H1 (cell line): ENCODE data around the gene NANP. TPM values are rescaled to one million over a fixed set of nuclear protein-coding genes. Genes with fewer than 3 reads are reported as not detected.
"Not testable (repeated sequence)": the region's sequence is repeated elsewhere in the genome, so short reads cannot be mapped to it uniquely, and the experiment has no call there.

Source experiments
- CTCF ChIA-PET: fragments of 300-600 bp; sonication (Branson Sonifier 250); formaldehyde crosslinking; loops from one replicate; lab custom pipeline; 2021; ENCODE audit not compliant: partially characterized antibody; lab: Charles Lee
- POLR2A ChIA-PET: fragments of 300-600 bp; sonication (Branson Sonifier 250); formaldehyde crosslinking; loops from one replicate; lab custom pipeline; 2021; ENCODE audit warnings: inconsistent platforms; ENCODE audit not compliant: partially characterized antibody; lab: Charles Lee
- DNase-seq, 2 experiments: peaks; one replicate each; pipeline versions ENCODE4 v3.0.0 to v3.0.0-alpha.2; 2010 to 2022; ENCODE audit warnings: low spot score in 2 of 2, low read depth in 1 of 2, mixed read lengths in 1 of 2
- FAIRE-seq: peaks from 2 replicates; lab custom pipeline; 2011; peaks lifted over from hg19 to GRCh38; lab: Jason Lieb, UNC
- H2AFZ ChIP-seq: 2 replicates; pipeline ENCODE4 v1.8.1; 2012; ENCODE audit warnings: low read length, inconsistent platforms
- H2AK5ac ChIP-seq: 2 replicates; pipeline ENCODE4 v1.6.1; 2013; ENCODE audit warnings: low read depth, low read length
- H2BK120ac ChIP-seq: replicated peaks from 2 replicates; pipeline ENCODE3; 2013; ENCODE audit warnings: low read depth, low read length, inconsistent platforms
- H2BK12ac ChIP-seq: 2 replicates; pipeline ENCODE4 v1.6.1; 2013; ENCODE audit warnings: low read depth, low read length
- H2BK15ac ChIP-seq: 2 replicates; pipeline ENCODE4 v1.6.1; 2013; ENCODE audit warnings: low read length
- H2BK20ac ChIP-seq: 2 replicates; pipeline ENCODE4 v1.6.1; 2013; ENCODE audit warnings: low read length
- H2BK5ac ChIP-seq: 2 replicates; pipeline ENCODE4 v1.6.1; 2013; ENCODE audit warnings: low read depth, low read length
- H3K14ac ChIP-seq: 2 replicates; pipeline ENCODE4 v1.6.1; 2013; ENCODE audit warnings: inconsistent platforms; ENCODE audit not compliant: insufficient read length
- H3K18ac ChIP-seq: 2 replicates; pipeline ENCODE4 v1.6.1; 2013; ENCODE audit warnings: low read length; ENCODE audit errors: extremely low read depth
- H3K23ac ChIP-seq: 2 replicates; pipeline ENCODE4 v1.6.1; 2013; ENCODE audit warnings: inconsistent platforms; ENCODE audit not compliant: insufficient read length
- H3K23me2 ChIP-seq: 2 replicates; pipeline ENCODE4 v1.6.1; 2013; ENCODE audit warnings: low read depth, low read length
- H3K27ac ChIP-seq: 2 replicates; pipeline ENCODE4 v1.6.1; 2011; ENCODE audit warnings: low read depth, low read length, inconsistent platforms
- H3K27me3 ChIP-seq, 4 experiments: replicated peaks in 1 of 4; 1 replicate in 1 of 4; 2 replicates in 3 of 4; pipeline versions ENCODE4 v1.6.1 to v1.8.1; 2011 to 2013; ENCODE audit warnings: low read length in 3 of 4, mild to moderate bottlenecking in 3 of 4, inconsistent platforms in 2 of 4, mixed read lengths in 2 of 4, moderate library complexity in 1 of 4; ENCODE audit not compliant: control insufficient read depth in 3 of 4, insufficient read depth in 3 of 4; ENCODE audit errors: extremely low read depth in 1 of 4
- H3K36me3 ChIP-seq, 4 experiments: 2 replicates each; pipeline versions ENCODE4 v1.6.1 to v1.8.1; 2011 to 2013; ENCODE audit warnings: mild to moderate bottlenecking in 4 of 4, low read length in 3 of 4, moderate library complexity in 2 of 4, control low read depth in 1 of 4, inconsistent platforms in 1 of 4; ENCODE audit not compliant: insufficient read depth in 4 of 4, control insufficient read depth in 2 of 4
- H3K4ac ChIP-seq: replicated peaks from 2 replicates; pipeline ENCODE3; 2013; ENCODE audit warnings: low read length, low read depth, mixed read lengths, inconsistent platforms; ENCODE audit not compliant: insufficient read length
- H3K4me1 ChIP-seq, 4 experiments: replicated peaks in 1 of 4; 1 replicate in 1 of 4; 2 replicates in 3 of 4; pipeline versions ENCODE4 v1.6.1 to v1.8.1; 2011 to 2013; ENCODE audit warnings: low read length in 3 of 4, inconsistent platforms in 2 of 4, mixed read lengths in 1 of 4; ENCODE audit not compliant: insufficient read depth in 4 of 4, control insufficient read depth in 3 of 4
- H3K4me2 ChIP-seq, 2 experiments: 2 replicates each; pipeline versions ENCODE4 v1.6.1 to v1.8.1; 2011 to 2013; ENCODE audit warnings: low read depth in 2 of 2, low read length in 2 of 2, control low read depth in 1 of 2, inconsistent platforms in 1 of 2, mild to moderate bottlenecking in 1 of 2; ENCODE audit not compliant: insufficient read depth in 1 of 2
- H3K4me3 ChIP-seq, 4 experiments: fragments of 200-600, 300-600 bp in 1 of 4; sonication (generic), shearing (Covaris generic), sonication (Bioruptor Twin) in 1 of 4; 2 replicates each; pipeline versions ENCODE4 v1.5.1 to v1.8.1; 2011 to 2016; ENCODE audit warnings: low read length in 4 of 4, low read depth in 3 of 4, control low read depth in 2 of 4, inconsistent platforms in 2 of 4, mild to moderate bottlenecking in 2 of 4, mixed read lengths in 1 of 4, moderate library complexity in 1 of 4; ENCODE audit not compliant: insufficient read depth in 2 of 4; ENCODE audit errors: extremely low read depth in 1 of 4
- H3K56ac ChIP-seq: replicated peaks from 2 replicates; pipeline ENCODE3; 2013; ENCODE audit warnings: low read depth, mild to moderate bottlenecking, mixed read lengths, low read length, inconsistent platforms; ENCODE audit not compliant: insufficient read length
- H3K79me1 ChIP-seq: 2 replicates; pipeline ENCODE4 v1.6.1; 2013; ENCODE audit warnings: low read depth, low read length, control low read depth
- H3K79me2 ChIP-seq, 2 experiments: 2 replicates each; pipeline versions ENCODE4 v1.6.1 to v1.8.1; 2012 to 2013; ENCODE audit warnings: low read length in 2 of 2, mild to moderate bottlenecking in 2 of 2, inconsistent platforms in 1 of 2; ENCODE audit not compliant: insufficient read depth in 2 of 2, control insufficient read depth in 1 of 2
- H3K9ac ChIP-seq, 4 experiments: replicated peaks in 1 of 4; 1 replicate in 1 of 4; 2 replicates in 3 of 4; pipeline versions ENCODE4 v1.6.1 to v1.8.1; 2011 to 2013; ENCODE audit warnings: low read depth in 3 of 4, low read length in 3 of 4, control low read depth in 2 of 4, mild to moderate bottlenecking in 2 of 4, moderate library complexity in 2 of 4, inconsistent platforms in 1 of 4; ENCODE audit errors: extremely low read depth in 1 of 4
- H3K9me3 ChIP-seq, 2 experiments: 2 replicates each; pipeline versions ENCODE4 v1.6.1 to v1.8.1; 2012 to 2013; ENCODE audit warnings: mild to moderate bottlenecking in 2 of 2, moderate library complexity in 2 of 2, control low read depth in 1 of 2, inconsistent platforms in 1 of 2, low read depth in 1 of 2, low read length in 1 of 2, mixed read lengths in 1 of 2; ENCODE audit not compliant: insufficient read depth in 2 of 2
- H4K20me1 ChIP-seq, 2 experiments: replicated peaks in 1 of 2; 2 replicates each; pipeline versions ENCODE3 to v1.8.1; 2011 to 2013; ENCODE audit warnings: inconsistent platforms in 2 of 2, low read length in 2 of 2, mild to moderate bottlenecking in 1 of 2; ENCODE audit not compliant: insufficient read depth in 2 of 2, control insufficient read depth in 1 of 2
- H4K5ac ChIP-seq: 2 replicates; pipeline ENCODE4 v1.6.1; 2013; ENCODE audit warnings: low read length, low read depth, mixed read lengths, inconsistent platforms; ENCODE audit not compliant: insufficient read length
- H4K8ac ChIP-seq: 2 replicates; pipeline ENCODE4 v1.8.0; 2013; ENCODE audit warnings: mild to moderate bottlenecking, moderate library complexity, low read length, inconsistent platforms; ENCODE audit not compliant: insufficient read depth; ENCODE audit errors: extremely low read depth
- H4K91ac ChIP-seq: replicated peaks from 2 replicates; pipeline ENCODE3; 2013; ENCODE audit warnings: low read length, mixed read lengths, inconsistent platforms; ENCODE audit not compliant: insufficient read length
- HDAC2 ChIP-seq, 2 experiments: fragments of 300-600 bp in 1 of 2; sonication (generic) in 1 of 2; IDR thresholded peaks; 2 replicates each; pipeline ENCODE4 v1.6.1; 2011 to 2012; ENCODE audit warnings: low read depth in 2 of 2, low read length in 2 of 2, mild to moderate bottlenecking in 2 of 2, moderate library complexity in 2 of 2, borderline replicate concordance in 1 of 2, inconsistent platforms in 1 of 2
- PHF8 ChIP-seq: fragments of 200-600 bp; sonication (generic); conservative IDR thresholded peaks from 2 replicates; pipeline ENCODE4 v1.7.1; 2012; ENCODE audit warnings: low read depth, mild to moderate bottlenecking, inconsistent platforms, low read length, moderate library complexity
- RFX5 ChIP-seq: IDR thresholded peaks from 2 replicates; pipeline ENCODE4 v1.6.1; 2011; ENCODE audit warnings: low read depth, low read length, improper control_type of control experiment, borderline replicate concordance
- SIRT6 ChIP-seq: IDR thresholded peaks from one replicate; pipeline ENCODE4 v1.7.1; 2012; ENCODE audit warnings: low read length, inconsistent platforms
- ZNF274 ChIP-seq: IDR thresholded peaks from 2 replicates; pipeline ENCODE4 v1.7.0; 2012; ENCODE audit warnings: low read length, borderline replicate concordance; ENCODE audit errors: extremely low read depth
- WGBS, 2 experiments: shearing (Covaris generic) in 1 of 2; methylation state at CpG; one replicate each; pipeline versions ENCODE4 v1.1.6 to v1.1.7; 2013 to 2015; ENCODE audit warnings: low lambda C conversion rate in 2 of 2, mixed read lengths in 2 of 2, inconsistent platforms in 1 of 2, low coverage in 1 of 2, missing lambda C conversion rate in 1 of 2; ENCODE audit not compliant: insufficient replicate concordance in 2 of 2, insufficient coverage in 1 of 2, insufficient read length in 1 of 2; ENCODE audit errors: extremely low coverage in 1 of 2, missing lambda C conversion rate in 1 of 2; 5-methylcytosine and 5-hydroxymethylcytosine counted together
- polyA plus RNA-seq, 7 experiments: library from polyadenylated mRNA; depleted of rRNA in 3 of 7; stranded (reverse) in 5 of 7; unstranded in 2 of 7; fragments of >200 nt in 5 of 7; fragments of 200-250 nt in 2 of 7; gene quantifications; 1 replicate in 5 of 7; 2 replicates in 1 of 7; 4 replicates in 1 of 7; pipeline versions ENCODE4 v1.2.1 to v1.2.3, GENCODE V29; 2011 to 2013; ENCODE audit warnings: missing spikeins in 2 of 7, mixed read lengths in 2 of 7
- total RNA-seq: library from RNA; stranded (reverse); fragmentation: NEBNext Ultra II Directional; extraction: Animal tissue kit (Norgen Biotek cat#: 25700); gene quantifications from 2 replicates; pipeline ENCODE4 v1.2.1, GENCODE V29; 2021
- TF ChIP-seq, protein P1 (sequence below): IDR thresholded peaks from 2 replicates; pipeline ENCODE4 v1.6.1; 2012; ENCODE audit warnings: inconsistent platforms

The NANP gene
- total and polyA plus RNA-seq, 2 of the 8 experiments (the other 6 are each of a cell fraction or from before 2014, with no cell fraction given): 3.8 to 6.2 TPM

DNA sequence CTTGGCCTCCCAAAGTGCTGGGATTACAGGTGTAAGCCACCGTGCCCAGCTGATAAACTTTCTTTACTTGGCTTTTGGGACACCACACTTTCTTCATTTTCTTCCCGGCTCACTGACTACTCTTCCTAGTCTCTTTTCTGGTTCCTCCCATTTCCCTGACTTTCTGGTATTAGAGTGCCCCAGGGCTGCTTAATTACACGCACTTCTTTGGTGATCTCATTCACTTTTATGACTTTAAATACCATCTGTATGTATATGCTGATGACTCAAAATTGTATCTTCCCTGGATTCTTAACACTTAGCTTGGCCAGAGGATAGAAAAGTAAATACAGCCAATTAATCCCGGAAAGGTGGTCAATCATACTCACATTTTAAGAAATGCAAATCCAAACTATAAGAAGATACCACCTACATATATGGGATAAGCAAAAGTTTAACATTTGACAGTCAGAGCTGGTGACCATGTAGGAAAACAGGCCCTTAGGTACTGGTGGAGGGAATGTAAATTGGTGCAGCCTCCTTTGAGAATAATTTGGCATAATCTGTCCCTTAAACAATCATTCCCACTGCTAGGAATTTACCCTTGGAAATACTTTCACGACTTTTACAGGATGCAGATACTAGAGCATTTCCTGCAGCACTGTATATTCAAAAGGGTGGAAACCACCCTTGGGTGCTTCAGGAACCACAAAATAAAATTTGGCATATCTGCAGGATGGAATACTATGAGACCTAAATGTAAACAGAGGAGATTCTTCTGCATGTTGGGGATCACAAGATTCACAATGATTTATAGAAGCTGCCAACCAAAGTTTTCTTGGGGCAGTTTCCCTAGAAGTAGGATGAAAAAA lies 9.4 kb upstream of the NANP start (continued):
- TF ChIP-seq SIRT6 (no peak), HDAC2 (IDR thresholded peaks at IDR 0.05; ENCODE audit: borderline replicate concordance in 1 of 2, low read depth in 2 of 2, low read length in 2 of 2) (no peak), ZNF274 (no peak), PHF8 (no peak), RFX5 (no peak)
- TF ChIP-seq, protein P1, sequence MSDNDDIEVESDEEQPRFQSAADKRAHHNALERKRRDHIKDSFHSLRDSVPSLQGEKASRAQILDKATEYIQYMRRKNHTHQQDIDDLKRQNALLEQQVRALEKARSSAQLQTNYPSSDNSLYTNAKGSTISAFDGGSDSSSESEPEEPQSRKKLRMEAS: no peak
- TF ChIP-seq, all 59 proteins: peak for 0

DNA sequence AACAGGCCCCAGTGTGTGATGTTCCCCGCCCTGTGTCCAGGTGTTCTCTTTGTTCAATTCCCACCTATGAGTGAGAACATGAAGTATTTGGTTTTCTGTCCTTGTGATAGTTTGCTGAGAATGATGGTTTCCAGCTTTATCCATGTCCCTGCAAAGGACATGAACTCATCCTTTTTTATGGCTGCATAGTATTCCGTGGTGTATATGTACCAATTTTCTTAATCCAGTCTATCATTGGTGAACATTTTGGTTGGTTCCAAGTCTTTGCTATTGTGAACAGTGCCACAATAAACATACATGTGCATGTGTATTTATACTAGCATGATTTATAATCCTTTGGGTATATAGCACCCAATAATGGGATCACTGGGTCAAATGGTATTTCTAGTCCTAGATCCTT lies 6.8 kb upstream of the NANP start:
- DNase-seq, H3K23me2 ChIP-seq, H4K91ac ChIP-seq, H2AFZ ChIP-seq, H3K79me1 ChIP-seq, H3K14ac ChIP-seq, POLR2A ChIA-PET, H2BK5ac ChIP-seq, H3K27ac ChIP-seq, H2BK120ac ChIP-seq, H3K23ac ChIP-seq, H3K4me3 ChIP-seq, H3K4me2 ChIP-seq, H3K79me2 ChIP-seq, H4K8ac ChIP-seq, H3K56ac ChIP-seq, H2BK12ac ChIP-seq, CTCF ChIA-PET, H2BK15ac ChIP-seq, H4K5ac ChIP-seq, H3K4me1 ChIP-seq, H3K18ac ChIP-seq, FAIRE-seq, H3K9ac ChIP-seq, H3K4ac ChIP-seq, H3K9me3 ChIP-seq, H3K36me3 ChIP-seq, H2BK20ac ChIP-seq, H2AK5ac ChIP-seq, H4K20me1 ChIP-seq, H3K27me3 ChIP-seq: not testable (repeated sequence)
- WGBS, 2 experiments: 91% methylated on average over 2 of the region's 2 CpGs; no CpG with 5 or more reads in 1 of the 2 experiments
